ENCODE measurements around the gene BICRA. TPM values are rescaled to one million over a fixed set of nuclear protein-coding genes. Genes with fewer than 3 reads are reported as not detected.

The BICRA gene
- total and polyA plus RNA-seq, 2 experiments from 2014 or later: 3.4 to 5.4 TPM

GRCh38 chr19:47564081-47564480, 44.9 kb upstream of the BICRA start:
- no peaks in the 10 kb centered on the region for H4K20me1 ChIP-seq (ENCODE audit: insufficient read depth, poor library complexity, severe bottlenecking)
- no peaks in the 10 kb centered on the region for H3K4me1 ChIP-seq (ENCODE audit: insufficient read depth)
- H3K4me2 ChIP-seq: peak overlapping the region; percentile 43
- no peaks in the 10 kb centered on the region for H3K36me3 ChIP-seq (replicated peaks; ENCODE audit: insufficient read depth, low read depth)
- H3K9me3 ChIP-seq (ENCODE audit: low read depth): no peaks in the 10 kb centered on the region
- no peaks in the 10 kb centered on the region for H3K79me2 ChIP-seq
- TF ChIP-seq CTCF (IDR thresholded peaks at IDR 0.05; ENCODE audit: poor library complexity): no peak
- TF ChIP-seq EZH2 (IDR thresholded peaks at IDR 0.05; ENCODE audit: borderline replicate concordance): no peak
- no peak for TF ChIP-seq EZH2phosphoT487 (IDR thresholded peaks at IDR 0.05; ENCODE audit: low read depth, severe bottlenecking, unreplicated experiment)
- H3K27ac ChIP-seq: peak overlapping the region; percentile 63
- DNase-seq (ENCODE audit: low spot score): peak; percentile 37
- no peaks in the 10 kb centered on the region for H3K27me3 ChIP-seq
- 63% methylated on average over 3 of the region's 3 CpGs for WGBS (ENCODE audit: low lambda C conversion rate, missing lambda C conversion rate)
- H2AFZ ChIP-seq: no peak overlapping the region
- no peak overlapping the region for H3K4me3 ChIP-seq
- no peaks in the 10 kb centered on the region for H3K9me2 ChIP-seq (replicated peaks; ENCODE audit: insufficient read depth)

GRCh38 chr19:47569331-47569730, 39.6 kb upstream of the BICRA start:
- TF ChIP-seq EZH2phosphoT487 (IDR thresholded peaks at IDR 0.05; ENCODE audit: low read depth, severe bottlenecking, unreplicated experiment) (no peak), EZH2 (IDR thresholded peaks at IDR 0.05; ENCODE audit: borderline replicate concordance) (no peak), CTCF (IDR thresholded peaks at IDR 0.05; ENCODE audit: poor library complexity) (no peak)
- Histone ChIP-seq H3K27me3 (no peaks in the 10 kb centered on the region), H3K4me2 (no peak overlapping the region), H3K36me3 (replicated peaks; ENCODE audit: insufficient read depth, low read depth) (no peaks in the 10 kb centered on the region), H3K9me3 (ENCODE audit: low read depth) (no peaks in the 10 kb centered on the region), H3K4me3 (no peak overlapping the region), H3K4me1 (ENCODE audit: insufficient read depth) (no peaks in the 10 kb centered on the region), H3K9me2 (replicated peaks; ENCODE audit: insufficient read depth) (no peaks in the 10 kb centered on the region), H2AFZ (no peak overlapping the region), H3K79me2 (no peaks in the 10 kb centered on the region), H3K27ac (no peak overlapping the region), H4K20me1 (ENCODE audit: insufficient read depth, poor library complexity, severe bottlenecking) (no peaks in the 10 kb centered on the region)
- no peak for DNase-seq (ENCODE audit: low spot score)
- whole genome bisulfite sequencing (ENCODE audit: low lambda C conversion rate, missing lambda C conversion rate): 90% methylated on average over 9 of the region's 9 CpGs

- no peaks in the 10 kb centered on the region for H3K27me3 ChIP-seq
- TF ChIP-seq CTCF (IDR thresholded peaks at IDR 0.05; ENCODE audit: poor library complexity) (no peak), EZH2 (IDR thresholded peaks at IDR 0.05; ENCODE audit: borderline replicate concordance) (no peak), EZH2phosphoT487 (IDR thresholded peaks at IDR 0.05; ENCODE audit: low read depth, severe bottlenecking, unreplicated experiment) (no peak)
- no peak overlapping the region for H3K27ac ChIP-seq
- H3K9me3 ChIP-seq (ENCODE audit: low read depth): no peaks in the 10 kb centered on the region
- H4K20me1 ChIP-seq (ENCODE audit: insufficient read depth, poor library complexity, severe bottlenecking): no peaks in the 10 kb centered on the region
- WGBS (ENCODE audit: low lambda C conversion rate, missing lambda C conversion rate): 97% methylated on average over 10 of the region's 22 CpGs
- H2AFZ ChIP-seq: no peak overlapping the region
- no peaks in the 10 kb centered on the region for H3K79me2 ChIP-seq
- H3K9me2 ChIP-seq (replicated peaks; ENCODE audit: insufficient read depth): no peaks in the 10 kb centered on the region
- H3K36me3 ChIP-seq (replicated peaks; ENCODE audit: insufficient read depth, low read depth): no peaks in the 10 kb centered on the region
- no peak overlapping the region for H3K4me3 ChIP-seq
- no peak for DNase-seq (ENCODE audit: low spot score)
- H3K4me2 ChIP-seq: no peak overlapping the region
- no peaks in the 10 kb centered on the region for H3K4me1 ChIP-seq (ENCODE audit: insufficient read depth)
Measured at GRCh38 chr19:47572635-47573034, 36.3 kb upstream of the BICRA start.

Measured in hepatocyte (in vitro differentiated cells).